ENCODE measurements around the gene PRR29.

Gene PRR29

GRCh38 chr17:64042700-64043485, 44.7 kb downstream of the PRR29 start:
- DNase-seq (ENCODE audit: low spot score): no peak

- DNase-seq (ENCODE audit: low spot score): no peak
These were observed 47.0 kb downstream of the PRR29 start for GRCh38 chr17:64045176-64045575.

GRCh38 chr17:64048805-64049204, 50.7 kb downstream of the PRR29 start:
- DNase-seq (ENCODE audit: low spot score): no peak

GRCh38 chr17:64051153-64051552, 53.0 kb downstream of the PRR29 start:
- no peak for DNase-seq (ENCODE audit: low spot score)

- no peak for DNase-seq (ENCODE audit: low spot score)
These were observed 55.0 kb downstream of the PRR29 start for GRCh38 chr17:64053101-64053500.

Data from hematopoietic multipotent progenitor cell treated with erythropoietin and hydrocortisone succinate and interleukin-3 and kit ligand, for 17 days (in vitro differentiated cells).